Stimulated activated naive CD8-positive, alpha-beta T cell treated with anti-CD3 and anti-CD28 coated beads, Interleukin-15, Interleukin-2, amounts not matched to agents 100 U/mL and 50 U/mL, for 24 hours (primary cell): ENCODE measurements around the gene VPS45.
A peak's percentile ranks its signal among the peaks of the same experiment; 100 is the strongest.

Source experiments
- ATAC-seq: fragments of 150-1000 bp; cut with Tn5 transposase; one replicate; pipeline ENCODE4 v1.10.0; 2021
- DNase-seq: peaks from one replicate; pipeline ENCODE4 v3.0.0; 2021

VPS45 gene

DNA sequence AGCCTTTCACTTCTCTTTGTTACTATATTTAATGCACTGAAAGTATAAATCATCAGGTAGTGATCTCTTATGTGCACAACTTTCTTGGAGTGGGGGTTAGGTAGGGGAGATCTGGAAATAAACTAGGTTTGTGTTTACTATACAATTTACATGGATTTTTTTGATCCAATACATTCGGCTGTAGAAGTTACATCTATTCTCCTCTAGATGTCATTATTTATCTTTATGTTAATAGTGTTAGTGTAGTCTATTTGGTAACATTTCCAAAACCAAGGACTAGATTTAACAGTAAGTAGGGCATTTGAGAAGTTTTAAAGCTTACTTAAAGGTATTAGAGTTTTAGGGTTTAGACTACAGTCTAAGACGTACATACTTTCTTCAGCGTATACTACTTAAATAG, 5.4 kb downstream of the VPS45 start:
- ATAC-seq (no peak), DNase-seq (no peak)

DNA sequence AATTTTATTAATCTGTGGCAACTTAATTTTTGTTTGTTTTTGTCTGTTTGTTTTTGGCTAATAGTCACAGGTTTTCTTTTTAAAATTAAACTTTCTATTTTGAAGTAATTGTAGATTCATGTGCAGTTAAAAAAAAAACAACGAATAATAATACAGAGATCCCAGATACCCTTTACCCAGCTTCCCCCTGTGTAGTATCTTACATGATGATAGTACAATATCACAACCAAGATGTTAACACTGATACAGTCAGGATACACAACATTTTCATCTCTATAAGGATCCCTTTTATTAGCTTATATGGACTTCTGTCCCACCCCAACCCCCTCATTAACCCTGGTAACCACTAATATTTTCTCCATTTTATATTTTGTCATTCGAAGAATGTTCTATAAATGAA, 5.9 kb downstream of the VPS45 start:
- no peak for ATAC-seq
- DNase-seq = no peak

DNA sequence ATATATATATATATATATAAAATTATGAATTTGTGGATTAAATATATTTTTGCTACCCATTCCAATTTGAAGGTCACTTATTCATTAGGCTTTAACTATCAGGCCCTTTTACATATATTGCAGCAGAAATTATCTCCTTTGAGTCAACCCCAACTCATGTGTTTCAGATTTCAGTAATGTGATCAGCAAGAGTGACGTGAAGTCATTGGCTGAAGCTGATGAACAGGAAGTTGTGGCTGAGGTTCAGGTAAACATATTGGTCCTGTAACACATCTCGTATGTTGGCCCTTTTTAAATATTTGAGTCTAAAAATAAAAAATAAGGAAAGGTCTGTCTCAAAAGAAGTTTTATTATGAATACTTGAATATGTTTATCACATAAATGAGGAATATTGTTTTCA, 8.5 kb downstream of the VPS45 start:
- ATAC-seq = no peak
- no peak for DNase-seq

DNA sequence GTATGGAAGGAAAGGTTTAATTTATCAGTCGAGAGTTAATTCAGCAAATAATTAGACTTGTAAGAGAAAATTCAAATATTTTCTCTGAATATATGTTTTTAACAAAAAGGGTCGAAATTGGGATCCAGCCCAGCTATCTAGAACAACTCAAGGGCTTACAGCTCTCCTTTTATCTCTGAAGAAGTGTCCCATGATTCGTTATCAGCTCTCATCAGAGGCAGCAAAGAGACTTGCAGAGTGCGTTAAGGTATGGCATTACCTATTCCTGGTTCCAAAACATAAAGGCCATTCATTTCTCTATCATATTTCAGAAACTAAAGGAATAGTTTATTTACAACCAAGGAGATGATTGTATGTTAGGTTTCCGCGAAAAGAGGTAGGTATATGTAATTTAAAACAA, 9.4 kb downstream of the VPS45 start:
- DNase-seq (no peak), ATAC-seq (no peak)

DNA sequence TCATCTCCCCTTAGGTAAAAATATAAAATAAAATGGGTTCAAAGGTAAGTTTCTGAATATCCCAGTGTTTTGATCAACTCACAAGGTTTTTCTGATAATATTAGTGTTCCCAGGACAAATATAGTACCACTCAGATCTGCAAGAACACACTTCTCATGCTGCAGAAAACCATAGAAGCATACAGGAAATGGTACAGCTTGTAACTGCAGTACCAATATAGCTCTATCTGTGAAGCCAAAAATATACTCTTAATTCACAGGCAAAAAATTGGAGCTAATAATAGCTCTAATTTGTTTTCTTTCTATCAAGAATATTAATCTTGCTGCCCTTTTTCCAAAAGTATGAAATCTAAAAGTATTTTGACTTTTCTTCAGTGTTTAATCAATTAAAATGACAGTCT, 13.2 kb downstream of the VPS45 start:
- ATAC-seq (no peak), DNase-seq (no peak)

DNA sequence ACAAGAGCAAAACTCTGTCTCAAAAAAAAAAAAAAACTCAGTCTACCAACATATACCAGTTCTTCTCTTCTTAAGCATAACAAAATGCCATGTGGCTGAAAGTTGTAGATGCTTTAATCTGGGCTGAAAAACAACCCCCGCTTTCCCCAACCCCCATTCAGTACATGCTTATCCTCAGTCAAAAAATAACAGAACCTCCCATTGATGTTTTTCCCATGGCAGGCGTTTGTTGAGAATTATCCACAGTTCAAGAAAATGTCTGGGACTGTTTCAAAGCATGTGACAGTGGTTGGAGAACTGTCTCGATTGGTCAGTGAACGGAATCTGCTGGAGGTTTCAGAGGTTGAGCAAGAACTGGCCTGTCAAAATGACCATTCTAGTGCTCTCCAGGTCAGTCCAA, 14.9 kb downstream of the VPS45 start:
- DNase-seq = no peak
- no peak for ATAC-seq

DNA sequence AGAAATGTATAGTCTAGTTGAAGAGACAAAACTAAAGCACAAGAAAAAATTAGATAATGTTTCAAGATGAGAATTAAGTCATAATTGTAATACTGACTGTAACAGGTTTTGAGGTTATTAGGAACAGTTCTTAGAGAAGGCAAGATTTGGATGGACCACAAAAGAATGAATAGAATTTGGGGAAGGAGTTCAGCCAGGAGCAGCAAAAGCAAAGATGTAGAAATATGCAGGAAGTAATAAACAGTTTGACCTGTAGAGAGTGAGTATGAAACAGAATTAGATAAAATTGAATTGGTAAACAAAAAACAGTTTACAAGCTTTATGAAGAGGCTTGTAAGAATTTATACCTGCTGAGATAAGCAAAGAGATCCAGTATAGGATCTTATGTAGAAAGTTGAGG, 16.3 kb downstream of the VPS45 start:
- ATAC-seq = no peak
- no peak for DNase-seq

DNA sequence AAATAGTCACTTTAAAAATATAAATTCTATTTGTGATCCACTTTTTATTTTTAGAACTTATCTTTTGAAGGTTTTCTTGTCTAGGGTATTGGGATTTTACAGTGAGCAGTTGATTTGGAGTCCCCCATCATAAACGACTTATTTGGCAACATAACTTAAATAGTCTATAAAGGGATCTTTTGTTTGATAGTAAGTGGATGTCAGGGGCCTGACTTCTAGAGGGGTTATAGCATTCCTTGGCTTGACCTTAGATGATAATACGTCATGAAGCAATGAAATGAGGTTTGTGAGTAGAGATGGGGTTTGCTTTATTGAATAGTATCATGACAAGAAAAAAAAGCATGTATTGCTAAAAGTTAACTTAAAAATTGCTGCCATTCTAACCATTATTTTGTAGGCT, 17.8 kb downstream of the VPS45 start:
- DNase-seq = no peak
- ATAC-seq = no peak

DNA sequence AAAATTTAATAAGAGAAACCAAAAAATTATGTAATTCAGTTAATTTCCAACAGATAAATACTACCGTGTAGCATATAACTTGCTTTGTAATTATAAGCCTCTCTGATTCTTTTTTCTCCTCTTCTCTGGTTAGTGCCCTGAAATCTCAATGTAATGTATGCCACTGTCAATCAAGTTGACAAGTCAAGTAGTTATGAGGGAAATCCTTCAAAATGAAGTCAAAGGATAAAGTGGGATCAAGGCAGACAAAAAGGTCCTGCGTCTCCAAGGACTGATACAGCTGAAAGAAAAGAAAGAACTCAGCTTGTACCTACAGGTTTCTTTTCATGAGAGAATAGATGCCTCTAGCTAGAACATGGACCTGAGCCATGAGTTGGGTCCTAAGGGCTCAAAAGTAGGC, 19.8 kb downstream of the VPS45 start:
- no peak for DNase-seq
- no peak for ATAC-seq

DNA sequence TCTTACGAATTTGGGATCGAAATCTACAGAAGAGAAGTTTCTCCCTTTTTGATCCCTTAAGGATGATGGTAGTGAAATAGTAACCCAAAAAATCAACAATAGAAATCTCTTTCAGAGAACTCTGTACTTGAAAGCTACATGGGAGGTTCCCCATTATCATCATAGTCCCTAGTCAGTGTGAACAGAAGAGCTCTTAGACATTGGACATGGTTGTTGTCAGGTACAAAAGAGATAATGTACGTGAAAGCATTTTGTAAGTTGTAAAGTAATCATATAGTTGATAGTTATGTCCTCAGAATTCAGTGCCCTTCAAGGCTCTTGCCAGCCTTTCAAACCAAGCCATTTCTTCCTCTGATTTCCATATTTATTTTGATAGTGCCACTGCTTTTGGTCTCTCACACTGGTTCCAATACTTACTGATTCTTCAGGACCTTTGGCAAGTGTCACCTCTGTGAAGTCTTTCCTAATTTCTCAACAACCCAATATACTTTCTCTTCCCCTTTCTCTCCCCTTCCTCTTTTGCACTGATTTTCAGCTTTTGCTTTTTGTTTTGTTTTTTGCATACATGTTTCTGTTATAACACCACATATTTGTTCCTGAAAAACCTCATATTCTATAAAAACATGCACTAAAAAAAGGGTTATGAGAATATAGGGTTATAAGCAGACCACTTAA, 22.4 kb downstream of the VPS45 start:
- no peak for DNase-seq
- no peak for ATAC-seq

DNA sequence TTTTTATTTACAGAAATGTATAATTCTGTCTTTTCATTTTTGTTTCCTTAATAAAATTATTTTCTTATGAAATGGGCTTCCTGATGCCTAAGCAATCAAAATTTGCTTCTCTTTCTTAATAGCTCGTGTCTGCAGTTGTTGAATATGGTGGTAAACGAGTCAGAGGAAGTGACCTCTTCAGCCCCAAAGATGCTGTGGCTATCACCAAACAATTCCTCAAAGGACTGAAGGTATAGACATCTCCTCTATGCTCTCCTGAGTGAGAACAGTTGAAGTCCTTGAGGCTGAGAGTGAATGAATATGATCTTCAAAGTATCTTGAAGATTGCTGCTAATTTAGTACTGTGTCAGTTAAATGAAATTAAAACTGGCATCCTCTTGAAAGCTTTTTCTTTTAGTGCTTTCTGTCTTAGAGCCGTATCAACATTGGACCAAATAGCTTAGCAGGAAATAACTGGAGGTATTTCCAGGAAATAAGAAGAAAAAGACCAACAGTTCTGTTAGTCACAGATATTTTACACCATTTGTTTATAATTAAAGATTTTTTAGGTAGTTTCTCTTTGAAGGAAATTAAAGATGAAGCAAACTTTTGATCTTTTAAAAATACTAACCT, 24.7 kb downstream of the VPS45 start:
- ATAC-seq (no peak), DNase-seq (no peak)

DNA sequence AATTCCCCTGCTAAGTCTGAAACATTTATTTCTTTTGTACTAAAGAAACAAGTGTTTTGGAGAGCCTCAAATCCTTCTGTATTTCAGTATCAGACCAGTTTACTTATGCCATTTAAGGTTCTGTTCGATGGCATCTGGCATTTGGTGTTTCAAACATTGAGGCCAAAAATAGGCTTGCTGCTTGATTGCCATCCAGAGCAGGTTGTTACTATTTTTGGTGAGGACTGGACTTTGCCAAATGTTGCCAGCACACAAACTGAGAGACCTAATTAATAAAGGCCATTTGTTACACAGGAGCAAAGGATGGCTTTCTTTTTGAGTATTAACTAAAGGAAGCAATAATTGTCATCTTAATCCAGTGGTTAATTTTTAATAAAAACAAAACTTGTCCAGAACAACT, 26.2 kb downstream of the VPS45 start:
- ATAC-seq = no peak
- DNase-seq = no peak

DNA sequence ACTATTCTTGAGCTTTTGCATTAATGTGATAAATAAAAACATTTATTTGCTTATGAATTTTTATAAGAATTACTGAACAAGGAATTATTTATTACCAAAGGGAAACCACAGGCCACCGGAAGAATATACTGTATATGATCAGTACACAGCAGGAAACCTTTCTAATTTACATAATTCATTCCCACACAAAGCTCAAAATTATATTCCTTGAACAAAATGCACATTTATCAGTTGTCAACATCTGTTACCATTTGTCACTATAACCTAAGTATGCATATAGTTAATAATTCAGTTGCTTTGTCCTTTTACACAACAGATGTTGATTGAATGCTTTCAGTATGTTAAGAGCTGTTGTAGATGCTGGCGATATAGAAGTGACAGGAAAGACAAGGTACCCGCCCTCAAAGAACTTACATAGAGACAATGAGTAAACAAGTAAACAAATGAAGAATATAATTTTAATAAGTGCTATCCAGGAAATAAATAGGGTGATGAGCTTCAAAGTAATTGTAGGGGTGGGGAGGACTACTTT, 27.2 kb downstream of the VPS45 start:
- ATAC-seq = no peak
- no peak for DNase-seq

DNA sequence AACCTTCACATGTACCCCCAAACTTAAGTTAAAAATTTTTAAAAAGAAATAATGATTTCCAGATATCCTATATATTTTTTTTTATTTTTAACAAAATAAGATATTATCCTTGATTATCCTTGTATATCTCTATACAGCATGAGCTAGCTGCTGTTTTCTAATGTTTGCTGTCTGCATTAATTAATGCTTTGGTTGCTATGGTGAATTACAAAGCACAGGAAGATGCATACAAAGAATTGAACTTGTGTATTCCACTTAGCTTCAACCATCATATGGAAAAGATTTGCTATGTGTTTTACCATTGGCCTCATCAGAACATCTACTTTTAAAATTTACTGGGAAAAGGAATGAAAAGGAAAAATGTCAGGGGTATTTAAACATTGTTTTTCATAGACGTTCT, 35.4 kb downstream of the VPS45 start:
- DNase-seq = no peak
- ATAC-seq = no peak

DNA sequence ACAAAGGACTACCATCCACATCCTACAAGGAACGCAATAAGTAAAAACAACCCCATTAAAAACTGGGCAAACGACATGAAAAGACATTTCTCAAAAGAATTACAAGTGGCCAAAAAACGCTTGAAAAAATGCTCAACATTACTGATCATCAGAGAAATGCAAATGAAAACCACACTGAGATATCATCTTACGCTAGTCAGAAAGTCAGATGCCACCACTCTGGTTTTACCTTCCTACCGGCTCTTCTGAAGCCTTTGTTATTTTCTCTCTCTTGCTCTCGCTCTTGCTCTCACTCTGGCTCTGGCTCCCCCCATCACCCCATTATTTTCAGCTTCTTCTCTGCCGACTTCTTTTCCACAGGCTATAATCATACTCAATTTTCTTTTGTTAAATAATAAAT, 38.8 kb downstream of the VPS45 start:
- DNase-seq = no peak
- ATAC-seq = peak; percentile 70

DNA sequence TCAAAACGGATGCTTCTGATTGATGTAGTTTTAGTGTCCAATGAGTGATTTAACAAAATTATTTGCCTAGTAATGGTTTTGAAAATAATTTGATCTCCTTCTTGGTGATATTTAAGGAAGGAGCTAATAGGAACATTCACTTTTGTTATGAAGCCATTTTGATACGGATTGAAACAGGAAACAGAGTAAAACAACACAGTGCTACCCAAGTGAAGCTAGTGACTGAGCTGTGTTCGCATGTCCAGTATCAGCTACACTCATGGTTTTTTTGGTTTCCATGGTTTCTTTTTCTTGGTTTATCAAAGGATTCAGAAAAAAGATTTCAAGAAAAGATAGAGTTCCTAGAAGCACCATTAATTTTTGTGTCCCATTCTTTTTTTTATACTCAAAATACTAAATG, 42.0 kb downstream of the VPS45 start:
- ATAC-seq = peak; percentile 62
- no peak for DNase-seq

DNA sequence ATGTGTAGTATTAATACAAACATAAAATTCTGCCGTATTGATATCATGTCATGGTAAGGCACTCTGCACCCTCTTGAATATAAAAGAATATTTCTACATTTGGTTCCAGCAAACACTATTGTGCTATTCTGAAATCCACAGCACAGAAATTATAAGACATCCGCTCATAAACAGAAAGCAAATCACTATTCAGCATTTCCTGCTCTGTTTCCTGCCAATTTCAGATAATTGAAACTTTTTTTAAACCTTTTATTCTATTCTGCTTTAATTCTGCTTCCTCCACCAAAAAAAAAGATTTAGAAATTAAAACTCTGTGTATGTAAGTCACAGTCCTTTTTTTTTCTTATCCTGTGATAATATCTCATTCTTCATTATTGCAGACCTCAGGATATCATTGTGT, 42.5 kb downstream of the VPS45 start:
- no peak for DNase-seq
- no peak for ATAC-seq

DNA sequence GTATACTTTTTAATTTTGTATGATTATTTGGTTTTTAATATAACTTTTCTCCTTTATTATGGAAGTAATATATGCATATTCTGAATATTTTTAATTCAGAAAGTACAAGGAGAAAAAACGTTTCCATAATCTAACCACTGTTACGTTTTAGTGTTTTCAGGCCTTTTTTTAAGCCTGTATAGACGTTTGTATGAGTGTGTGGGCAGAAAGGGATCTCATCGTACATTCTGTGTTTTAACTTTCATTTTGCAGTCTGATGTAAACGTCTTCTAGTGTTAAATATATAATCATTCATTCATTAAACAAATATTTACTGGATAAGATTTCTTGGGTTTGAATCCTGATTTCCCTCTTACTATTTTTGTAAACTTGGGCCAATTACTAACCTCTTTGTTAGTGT, 44.1 kb downstream of the VPS45 start:
- no peak for DNase-seq
- no peak for ATAC-seq

DNA sequence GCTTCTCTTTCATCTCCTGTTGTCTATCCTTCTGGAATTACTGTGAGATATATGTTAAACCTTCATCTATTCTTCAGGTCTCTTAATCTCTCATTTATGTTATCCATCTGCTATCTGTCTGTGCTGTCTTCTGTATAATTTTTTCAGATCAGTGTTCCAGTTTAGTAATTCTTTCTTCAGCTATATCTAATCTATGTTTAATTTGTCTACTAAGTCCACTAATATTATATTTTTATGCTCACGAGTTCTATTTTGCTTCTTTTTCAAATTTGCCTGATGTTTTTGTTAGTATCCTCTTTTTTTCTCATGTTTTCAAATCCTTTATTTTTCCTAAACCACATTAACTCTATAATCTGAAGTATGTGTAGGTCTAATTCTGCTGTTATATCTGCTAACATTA, 47.5 kb downstream of the VPS45 start:
- ATAC-seq (no peak), DNase-seq (no peak)

DNA sequence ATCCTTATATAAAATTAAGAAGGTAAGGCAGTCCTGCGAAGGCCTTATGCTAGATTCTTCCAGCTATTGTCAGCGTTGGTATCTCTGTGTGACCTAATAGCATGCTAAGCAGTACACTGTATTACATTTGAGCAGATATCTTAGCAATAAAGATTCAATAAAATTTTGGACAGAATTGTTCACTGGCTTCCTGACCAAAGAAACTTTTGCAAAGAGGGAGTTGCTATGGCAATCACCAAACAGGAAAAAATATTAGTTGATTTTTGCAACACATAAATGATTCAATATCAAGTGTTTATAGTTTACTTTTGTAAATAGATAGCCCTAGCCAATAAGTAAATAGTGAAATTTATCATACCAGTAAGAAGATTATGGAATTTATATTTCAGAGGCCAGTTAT, 51.1 kb downstream of the VPS45 start:
- DNase-seq (no peak), ATAC-seq (no peak)

DNA sequence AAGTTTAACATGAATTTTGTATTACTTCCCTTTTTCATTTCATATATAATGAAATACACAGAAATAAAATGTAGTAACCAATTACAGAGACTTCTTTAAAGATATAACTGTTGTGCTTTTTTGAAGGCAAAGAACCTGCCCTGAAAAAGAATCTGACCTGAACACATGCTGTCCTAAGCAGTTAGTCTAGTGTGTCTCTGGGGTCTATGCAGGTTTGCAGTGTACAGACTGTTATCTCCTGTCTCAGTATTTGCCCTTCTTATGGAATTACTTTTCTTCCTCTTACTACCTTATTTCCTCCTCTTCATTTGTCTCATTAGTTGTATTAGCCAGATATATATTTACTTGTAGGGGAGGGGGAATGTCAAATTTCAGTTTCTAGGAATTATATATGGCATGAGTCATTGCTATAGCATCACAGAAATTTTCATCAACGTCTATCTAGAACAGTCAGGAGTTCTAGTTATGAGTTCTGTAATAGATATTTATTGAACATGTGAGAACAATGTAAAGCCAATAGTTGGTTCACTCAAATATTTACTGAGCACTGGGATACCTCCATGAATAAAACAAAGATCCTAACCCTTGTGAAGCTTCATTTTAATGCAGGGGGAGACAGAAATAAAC, 53.8 kb downstream of the VPS45 start:
- DNase-seq (no peak), ATAC-seq (no peak)

DNA sequence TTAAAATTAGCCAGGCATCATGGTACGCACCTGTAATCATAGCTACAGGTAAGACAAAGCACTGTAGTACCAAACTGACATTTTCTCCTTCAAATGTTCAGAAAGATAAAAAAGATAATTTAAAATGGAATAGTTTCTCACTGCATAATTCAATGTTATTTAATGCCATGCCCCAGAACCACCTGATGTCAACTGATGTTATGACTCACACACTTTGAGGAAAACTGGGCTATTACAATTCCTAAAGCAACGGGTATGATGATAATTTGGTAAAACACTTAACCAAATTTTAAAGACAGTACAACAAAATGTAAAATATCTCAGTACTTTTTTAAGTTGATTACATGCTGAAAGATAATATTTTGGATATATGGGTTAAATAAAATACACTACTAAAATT, 59.2 kb downstream of the VPS45 start:
- no peak for DNase-seq
- no peak for ATAC-seq

DNA sequence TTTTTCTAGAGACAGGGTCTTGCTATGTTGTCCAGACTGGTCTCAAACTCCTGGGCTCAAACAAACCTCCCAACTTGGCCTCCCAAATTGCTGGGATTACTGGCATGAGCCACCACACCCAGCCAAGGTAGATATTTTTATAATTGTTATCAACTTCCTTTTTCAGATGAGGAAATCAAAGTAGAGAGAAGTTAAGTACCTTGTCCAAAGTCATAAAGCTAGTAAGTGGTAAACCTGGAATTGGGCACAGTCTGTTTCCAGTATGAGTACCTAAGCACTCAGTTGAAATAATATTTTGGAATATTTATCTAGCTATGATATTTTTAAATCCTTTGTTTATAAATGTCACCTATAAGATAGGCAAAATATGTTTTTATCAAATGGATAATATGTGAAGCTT, 59.9 kb downstream of the VPS45 start:
- no peak for DNase-seq
- no peak for ATAC-seq

DNA sequence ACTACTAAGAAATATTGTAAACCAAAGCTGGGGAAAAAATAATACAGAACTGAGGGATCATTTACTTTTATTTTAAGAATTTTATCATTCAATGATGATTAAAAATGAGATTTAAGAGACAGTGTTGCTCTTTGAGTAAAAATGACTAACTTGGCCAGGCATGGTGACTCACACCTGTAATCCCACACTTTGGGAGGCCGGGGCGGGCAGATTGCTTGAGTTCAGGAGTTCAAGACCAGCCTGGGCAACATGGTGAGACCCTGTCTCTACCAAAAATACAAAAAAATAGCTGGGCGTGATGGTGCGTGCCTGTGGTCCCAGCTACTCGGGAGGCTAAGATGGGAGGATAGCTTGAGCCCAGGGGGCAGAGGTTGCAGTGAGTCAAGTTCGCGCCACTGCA, 60.3 kb downstream of the VPS45 start:
- DNase-seq (peak; percentile 54), ATAC-seq (peak; percentile 32)
